Lower leg skin (tissue), 3 donors: ENCODE results near the gene C12orf76.

Experiments used
- CTCF ChIP-seq, 3 donors: fragments of 450-650 bp; IDR thresholded peaks; one replicate each; pipeline ENCODE4 v1.5.1; 2016; ENCODE audit warnings: antibody characterized with exemption in 3 of 3, mild to moderate bottlenecking in 3 of 3, moderate library complexity in 2 of 3
- POLR2A ChIP-seq, 2 donors: fragments of 450-650 bp; IDR thresholded peaks; one replicate each; pipeline ENCODE4 v1.6.1; 2016 to 2017; ENCODE audit warnings: antibody characterized with exemption in 2 of 2, mild to moderate bottlenecking in 1 of 2, moderate library complexity in 1 of 2

- no peak for TF ChIP-seq CTCF (IDR thresholded peaks at IDR 0.05)
- TF ChIP-seq POLR2A (IDR thresholded peaks at IDR 0.05): no peak
Observed at GRCh38 chr12:110068654-110069053, 20.3 kb upstream of the C12orf76 start.
